HepG2 (cell line): ENCODE results near the gene TANC1.

Experiments
- JUND ChIP-seq: sonication (generic); formaldehyde crosslinking; IDR thresholded peaks from 2 replicates; pipeline ENCODE4 v1.8.0; 2022; ENCODE audit warnings: mild to moderate bottlenecking, missing genetic modification reagents
- SRY ChIP-seq: sonication (generic); formaldehyde crosslinking; IDR thresholded peaks from 2 replicates; pipeline ENCODE4 v1.8.0; 2022; ENCODE audit warnings: mild to moderate bottlenecking, missing genetic modification reagents
- ZSCAN20 ChIP-seq: sonication (generic); formaldehyde crosslinking; IDR thresholded peaks from 2 replicates; pipeline ENCODE4 v1.4.0; 2020; ENCODE audit warnings: missing genetic modification reagents, mild to moderate bottlenecking, borderline replicate concordance

DNA sequence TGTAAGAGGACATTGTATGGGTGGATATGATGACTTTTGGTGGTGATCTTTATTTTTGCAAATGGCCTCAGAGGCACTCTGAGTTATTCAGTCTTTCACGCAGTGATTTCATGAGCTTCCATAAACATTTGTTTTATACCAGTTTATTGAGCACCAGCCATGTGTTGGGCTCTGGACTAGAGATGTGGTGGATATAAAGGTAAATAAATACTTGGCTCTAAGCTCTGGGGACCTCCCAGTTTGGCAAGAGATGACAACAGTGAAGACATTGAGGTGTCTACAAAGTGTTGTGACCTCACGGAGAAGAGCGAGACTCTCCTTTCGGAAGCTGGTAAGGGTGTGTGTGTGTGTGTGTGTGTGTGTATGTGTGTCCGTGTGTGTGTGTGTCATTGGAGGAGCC, 146.4 kb downstream of the TANC1 start:
- TF ChIP-seq ZSCAN20 (CRISPR knock-in tag) (no peak), SRY (CRISPR knock-in tag) (no peak), JUND (no peak)
